Astrocyte of the cerebellum (primary cell): ENCODE data around the gene RXFP3.

Experiments used
- DNase-seq: peaks from one replicate; pipeline ENCODE4 v3.0.0-alpha.2; 2011; ENCODE audit warnings: low read depth
- H3K4me3 ChIP-seq: 2 replicates; pipeline ENCODE4 v1.5.1; 2011; ENCODE audit warnings: mild to moderate bottlenecking, low read depth, low read length, moderate library complexity
- CTCF ChIP-seq: IDR thresholded peaks from 2 replicates; pipeline ENCODE4 v1.5.1; 2012; ENCODE audit warnings: low read length, low read depth, moderate library complexity, mild to moderate bottlenecking; ENCODE audit errors: missing control alignments
- in situ Hi-C: cut with HindIII; loops from 2 replicates; pipeline ENCODE4 v1.10.0; 2017; ENCODE audit warnings: low sequenced_read_pairs

The RXFP3 gene

GRCh38 chr5:33985447-33985846 lies 49.3 kb downstream of the RXFP3 start:
- in situ Hi-C loops, result no loop called here
- no peak for DNase-seq
- no peak overlapping the region for H3K4me3 ChIP-seq
- TF ChIP-seq CTCF, result no peak
